HG03103 (cell line): ENCODE results near the gene ZNF727.
"Not testable (repeated sequence)": the region's sequence is repeated elsewhere in the genome, so short reads cannot be mapped to it uniquely, and the experiment has no call there.

Experiments
- ATAC-seq: cut with Tn5 transposase; IDR thresholded peaks from one replicate; pipeline ENCODE4 v1.9.1; 2021; ENCODE audit warnings: low read depth; ENCODE audit not compliant: unreplicated experiment

The ZNF727 gene

DNA sequence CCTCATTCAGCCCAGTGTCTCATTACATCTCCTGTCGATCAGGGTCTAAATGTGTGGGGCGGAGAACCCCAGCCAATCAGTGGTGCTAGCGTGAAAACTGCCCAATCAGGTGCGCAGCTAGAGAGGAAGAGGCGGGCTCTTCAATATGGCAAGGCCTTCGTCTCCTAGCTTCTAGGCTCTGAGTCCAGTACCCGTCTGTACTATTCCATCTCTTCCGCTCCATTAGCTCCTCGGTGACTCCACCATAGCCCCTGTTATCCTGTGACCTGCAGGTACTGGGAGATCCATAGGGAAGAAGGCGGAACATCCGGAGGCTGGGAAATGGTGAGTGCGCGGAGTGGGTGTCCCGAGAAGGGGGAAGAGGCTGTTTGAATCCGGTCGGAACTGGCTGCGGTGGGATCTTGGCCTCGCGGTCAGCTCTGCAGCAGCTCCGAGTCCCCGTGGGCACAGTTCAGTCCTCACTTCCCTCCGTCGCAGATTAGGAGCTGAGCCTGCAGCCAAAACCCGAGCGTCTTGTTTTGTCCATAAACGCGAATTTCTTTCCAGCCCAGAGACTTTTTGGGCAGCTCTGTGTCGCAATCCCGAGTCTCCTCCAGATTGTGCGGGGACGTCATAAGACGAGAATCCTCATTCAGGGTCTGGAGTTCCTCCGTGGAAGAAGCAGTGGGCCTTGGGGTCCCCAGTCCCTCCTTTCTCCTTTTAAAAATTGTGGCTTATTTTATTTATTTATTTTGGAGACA lies at the start of gene ZNF727:
Gene ZNF727 (plus strand): TSS at position 134 of the 740 bp plus-strand sequence. CDS start 188 bp downstream, at position 322.
- ATAC-seq, result no peak

DNA sequence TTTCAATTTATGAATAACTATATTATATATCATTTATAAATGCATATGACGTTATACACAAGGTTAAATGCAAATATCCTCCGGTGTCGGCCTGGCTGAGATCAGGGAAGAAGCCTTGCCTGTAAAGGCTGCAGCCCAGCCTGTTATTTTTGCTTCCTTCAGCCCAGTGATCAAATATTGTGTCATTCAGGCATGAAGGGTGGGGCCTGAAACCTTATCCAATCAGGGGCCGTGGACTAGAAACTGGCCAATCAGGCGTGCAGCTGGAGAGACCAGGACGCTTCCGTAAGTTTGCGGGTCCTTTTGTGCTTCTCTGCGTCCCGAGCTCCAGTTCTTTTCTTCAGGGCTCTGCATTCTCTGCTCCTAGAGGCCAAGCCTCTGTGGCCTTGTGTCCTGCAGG lies 46.7 kb upstream of the ZNF727 start, which contains the start of gene ZNF722:
Gene ZNF722 (plus strand): TSS at position 301 of the 400 bp plus-strand sequence. CDS start 113 bp downstream, outside the sequence.
- ATAC-seq, result no peak

DNA sequence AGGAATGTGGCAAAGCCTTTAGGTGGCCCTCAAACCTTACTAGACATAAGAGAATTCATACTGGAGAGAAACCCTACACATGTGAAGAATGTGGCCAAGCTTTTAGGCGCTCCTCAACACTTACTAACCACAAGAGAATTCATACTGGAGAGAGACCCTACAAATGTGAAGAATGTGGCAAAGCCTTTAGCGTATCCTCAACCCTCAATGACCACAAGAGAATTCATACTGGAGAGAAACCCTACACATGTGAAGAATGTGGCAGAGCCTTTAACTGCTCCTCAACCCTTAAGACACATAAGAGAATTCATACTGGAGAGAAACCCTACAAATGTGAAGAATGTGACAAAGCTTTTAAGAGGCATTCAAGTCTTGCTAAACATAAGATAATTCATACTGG lies 29.7 kb upstream of the ZNF727 start:
- not testable (repeated sequence) for ATAC-seq

DNA sequence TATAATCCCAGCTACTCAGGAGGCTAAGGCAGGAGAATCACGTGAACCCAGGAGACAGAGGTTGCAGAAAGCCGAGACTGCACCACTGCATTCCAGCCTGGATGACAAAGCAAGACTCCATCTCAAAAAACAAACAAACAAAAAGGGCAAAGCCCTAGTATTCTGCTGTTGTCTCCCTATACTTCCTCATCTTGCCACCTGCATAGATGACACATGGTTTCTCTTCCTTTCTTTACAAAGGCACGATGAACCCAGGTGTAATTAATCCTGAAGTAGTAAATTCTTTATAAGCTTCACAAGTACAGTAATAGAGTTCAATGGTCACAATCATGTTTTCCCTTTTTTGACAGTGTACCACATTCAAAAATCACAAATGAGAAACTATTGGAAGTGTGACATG lies 9.8 kb upstream of the ZNF727 start:
- ATAC-seq, result no peak

DNA sequence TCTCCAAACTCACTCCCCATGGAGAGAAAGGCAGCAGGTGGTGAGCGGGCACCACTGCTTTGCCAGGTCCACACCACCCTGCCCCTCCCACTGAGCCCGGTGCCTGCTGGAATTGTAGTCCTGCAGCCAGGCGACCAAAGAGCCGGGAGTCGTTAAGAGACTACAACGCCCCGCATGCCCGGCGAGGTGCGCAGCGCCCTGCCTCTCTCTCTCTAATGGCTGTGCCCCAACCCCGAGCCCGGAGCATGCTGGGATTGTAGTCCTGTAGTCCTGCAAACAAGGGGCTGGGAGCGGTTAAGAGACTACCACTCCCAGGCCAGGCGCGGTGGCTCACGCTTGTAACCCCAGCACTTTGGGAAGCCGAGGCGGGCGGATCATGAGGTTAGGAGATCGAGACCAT lies 8.1 kb upstream of the ZNF727 start:
- ATAC-seq, result no peak

DNA sequence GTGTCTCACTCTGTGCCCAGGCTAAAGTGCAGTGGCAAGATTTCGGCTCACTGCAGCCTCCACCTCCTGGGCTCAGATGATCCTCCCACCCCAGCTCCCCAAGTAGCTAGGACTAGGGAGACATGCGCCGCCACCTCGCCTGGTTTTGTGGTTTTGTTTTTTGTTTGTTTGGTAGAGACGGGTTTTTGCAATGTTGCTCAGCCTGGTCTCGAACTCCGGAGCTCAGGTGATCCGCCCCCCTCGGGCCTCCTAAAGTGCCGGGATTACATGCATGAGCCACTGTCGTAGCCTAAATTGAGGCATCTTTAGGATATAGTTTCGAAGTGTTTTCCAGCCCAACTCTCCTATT lies 781 bp downstream of the ZNF727 start:
- no peak for ATAC-seq

DNA sequence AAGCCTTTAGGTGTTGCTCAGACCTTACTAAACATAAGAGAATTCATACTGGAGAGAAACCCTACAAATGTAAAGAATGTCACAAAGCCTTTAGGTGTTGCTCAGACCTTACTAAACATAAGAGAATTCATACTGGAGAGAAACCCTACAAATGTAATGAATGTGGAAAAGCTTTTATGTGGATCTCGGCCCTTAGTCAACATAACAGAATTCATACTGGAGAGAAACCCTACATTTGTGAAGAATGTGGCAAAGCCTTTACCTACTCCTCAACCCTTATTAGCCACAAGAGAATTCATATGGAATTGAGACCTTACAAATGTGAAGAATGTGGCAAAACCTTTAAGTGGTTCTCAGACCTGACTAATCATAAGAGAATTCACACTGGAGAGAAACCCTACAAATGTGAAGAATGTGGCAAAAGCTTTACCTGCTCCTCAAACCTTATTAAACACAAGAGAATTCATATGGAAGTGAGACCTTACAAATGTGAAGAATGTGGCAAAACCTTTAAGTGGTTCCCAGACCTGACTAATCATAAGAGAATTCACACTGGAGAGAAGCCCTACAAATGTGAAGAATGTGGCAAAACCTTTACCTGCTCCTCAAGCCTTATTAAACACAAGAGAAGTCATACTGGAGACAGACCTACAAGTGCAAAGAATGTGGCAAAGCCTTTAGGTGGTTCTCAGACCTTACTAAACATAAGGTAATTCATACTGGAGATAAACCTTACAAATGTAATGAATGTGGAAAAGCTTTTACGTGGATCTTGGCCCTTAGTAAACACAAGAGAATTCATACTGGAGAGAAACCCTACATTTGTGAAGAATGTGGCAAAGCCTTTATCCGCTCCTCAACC lies 32.8 kb downstream of the ZNF727 start:
- ATAC-seq, result not testable (repeated sequence)

DNA sequence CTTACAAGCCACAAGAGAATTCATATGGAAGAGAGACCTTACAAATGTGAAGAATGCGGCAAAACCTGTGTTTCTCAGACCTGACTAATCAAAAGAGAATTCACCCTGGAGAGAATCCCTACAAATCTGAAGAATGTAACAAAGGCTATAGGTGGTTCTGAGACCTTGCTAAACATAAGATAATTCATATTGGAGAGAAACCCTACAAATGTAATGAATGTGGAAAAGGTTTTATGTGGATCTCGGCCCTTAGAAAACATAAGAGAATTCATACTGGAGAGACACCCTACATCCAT lies 33.4 kb downstream of the ZNF727 start:
- no peak for ATAC-seq

DNA sequence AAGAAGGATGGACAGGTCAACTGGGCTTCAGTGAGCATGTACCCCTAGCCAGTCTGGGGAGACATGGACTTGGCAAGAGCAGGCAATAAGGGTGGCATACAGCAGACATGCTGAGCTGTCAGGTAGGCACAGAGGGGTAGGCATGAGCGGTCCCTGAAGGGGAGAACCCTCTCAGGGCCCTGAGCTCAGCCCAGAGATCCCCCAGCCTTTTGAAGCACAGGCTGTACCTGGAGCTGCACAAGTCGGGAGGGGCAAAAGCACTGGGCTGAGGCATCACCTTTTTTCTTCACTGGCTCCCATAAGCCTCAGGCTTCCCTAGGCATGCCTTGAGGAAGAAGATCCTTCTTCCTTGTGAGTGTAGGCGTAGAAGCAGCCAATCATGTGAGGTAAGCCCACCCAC lies 42.3 kb downstream of the ZNF727 start:
- ATAC-seq, result no peak

DNA sequence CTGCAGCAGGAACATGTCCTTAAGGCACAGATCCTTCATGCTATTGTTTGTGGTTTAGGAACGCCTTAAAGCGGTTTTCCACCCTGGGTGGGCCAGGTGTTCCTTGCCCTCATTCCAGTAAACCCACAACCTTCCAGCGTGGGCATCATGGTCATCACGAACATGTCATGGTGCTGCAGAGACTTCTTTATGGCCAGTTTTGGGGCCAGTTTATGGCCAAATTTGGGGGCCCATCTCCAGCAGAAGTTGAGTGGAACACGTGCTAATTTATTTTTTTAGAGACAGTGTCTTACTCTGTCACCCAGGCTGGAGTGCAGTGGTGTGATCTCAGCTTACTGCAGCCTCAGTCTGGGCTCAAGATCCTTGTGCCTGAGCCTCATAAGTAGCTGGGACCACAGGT lies 43.6 kb downstream of the ZNF727 start:
- ATAC-seq, result not testable (repeated sequence)
